ENCODE measurements around the gene CMTM2.
"Not testable (repeated sequence)": the region's sequence is repeated elsewhere in the genome, so short reads cannot be mapped to it uniquely, and the experiment has no call there.

CMTM2 gene

DNA sequence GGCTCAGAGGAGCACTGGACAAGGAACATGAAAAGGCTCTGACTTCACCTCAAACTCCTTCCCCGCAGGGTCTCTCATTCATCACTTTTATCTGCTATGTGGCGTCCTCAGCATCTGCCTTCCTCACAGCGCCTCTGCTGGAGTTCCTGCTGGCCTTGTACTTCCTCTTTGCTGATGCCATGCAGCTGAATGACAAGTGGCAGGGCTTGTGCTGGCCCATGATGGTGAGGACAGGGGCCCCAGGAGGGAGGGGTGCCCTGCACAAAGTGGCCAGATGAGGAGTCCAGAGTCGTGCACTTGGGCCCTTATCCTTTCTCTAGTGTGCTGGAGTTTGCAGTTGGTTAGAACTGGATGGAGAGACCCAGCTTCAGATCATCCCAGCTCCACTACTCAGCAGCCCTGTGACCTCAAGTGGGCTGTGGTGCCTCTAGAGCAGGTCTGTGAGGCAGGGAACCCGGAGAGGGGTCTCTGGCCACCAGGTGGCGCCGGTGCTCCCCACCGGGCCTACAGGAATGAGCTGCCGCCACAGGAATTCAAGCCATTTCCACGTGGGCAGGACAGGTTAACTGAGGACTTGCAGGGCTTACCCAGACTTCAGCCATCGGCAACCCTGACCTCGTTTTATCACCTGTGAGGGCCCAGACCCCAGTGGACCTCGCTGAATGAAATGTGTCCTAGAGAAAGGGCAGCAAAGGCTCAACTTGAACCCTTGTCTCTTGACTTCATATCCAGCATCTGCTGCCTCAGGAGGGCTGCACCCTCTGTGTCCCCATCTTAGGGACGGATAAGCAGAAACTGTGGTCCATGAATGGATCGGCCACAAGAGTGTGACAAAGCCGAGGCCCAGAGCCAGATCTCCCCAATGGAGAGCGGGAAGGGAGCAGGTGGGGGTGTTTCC lies 29.2 kb downstream of the CMTM2 start:
- peak; percentile 74 for DNase-seq (ENCODE audit: low read depth)

GRCh38 chr16:66609139-66609510 lies 29.9 kb downstream of the CMTM2 start:
- no peak for DNase-seq (ENCODE audit: low read depth)

GRCh38 chr16:66610111-66610820 lies 31.0 kb downstream of the CMTM2 start:
- DNase-seq (ENCODE audit: low read depth): no peak

DNA sequence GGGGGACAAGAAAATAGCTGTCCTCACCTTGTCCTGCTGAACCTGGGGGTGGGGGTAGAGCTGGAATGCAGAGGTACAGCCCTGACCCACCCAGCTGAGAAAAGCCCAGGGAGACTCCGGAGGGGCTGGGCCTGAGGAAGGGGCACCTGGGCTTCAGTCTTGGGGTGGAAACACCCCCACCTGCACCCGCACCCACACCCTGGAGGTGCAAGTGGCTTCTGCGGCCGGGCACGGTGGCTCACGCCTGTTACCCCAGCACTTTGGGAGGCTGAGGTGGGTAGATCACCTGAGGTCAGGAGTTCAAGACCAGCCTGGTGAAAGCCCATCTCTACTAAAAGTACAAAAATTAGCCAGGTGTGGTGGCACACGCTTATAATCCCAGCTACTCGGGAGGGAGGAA lies 32.6 kb downstream of the CMTM2 start:
- not testable (repeated sequence) for DNase-seq (ENCODE audit: low read depth)

- no peak for DNase-seq (ENCODE audit: low read depth)
These were observed 33.2 kb downstream of the CMTM2 start for GRCh38 chr16:66612422-66612821.

DNA sequence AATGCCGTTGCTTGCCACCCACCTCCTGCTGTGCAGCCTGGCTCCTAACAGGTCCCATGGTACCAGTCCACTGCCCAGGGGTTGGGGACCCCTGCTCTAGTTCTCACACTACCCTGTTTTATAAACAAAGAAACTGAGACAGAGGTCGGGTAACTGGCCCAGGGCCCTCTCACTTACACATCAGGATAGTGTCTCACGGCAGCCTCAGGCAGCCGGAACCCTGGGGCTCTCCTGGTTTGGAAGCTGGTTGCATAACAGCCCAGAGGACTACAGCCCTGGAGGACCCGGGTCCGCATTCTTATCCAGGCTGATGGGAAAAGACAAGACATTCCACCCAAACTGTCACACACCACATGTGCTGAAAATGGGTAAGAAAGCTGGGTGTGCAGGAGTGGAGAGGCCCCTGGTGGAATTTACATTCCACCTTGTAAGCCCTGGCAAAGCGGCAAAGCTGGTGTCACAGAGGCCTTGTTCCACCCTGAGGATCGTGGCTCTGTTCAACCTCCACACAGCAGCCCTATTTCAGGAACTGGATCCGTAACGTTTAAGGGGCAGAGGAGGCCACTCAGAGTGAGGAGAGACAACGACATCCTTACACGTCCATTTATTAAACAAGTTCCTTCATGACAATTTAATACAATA lies 35.0 kb downstream of the CMTM2 start:
- DNase-seq (ENCODE audit: low read depth): no peak

DNA sequence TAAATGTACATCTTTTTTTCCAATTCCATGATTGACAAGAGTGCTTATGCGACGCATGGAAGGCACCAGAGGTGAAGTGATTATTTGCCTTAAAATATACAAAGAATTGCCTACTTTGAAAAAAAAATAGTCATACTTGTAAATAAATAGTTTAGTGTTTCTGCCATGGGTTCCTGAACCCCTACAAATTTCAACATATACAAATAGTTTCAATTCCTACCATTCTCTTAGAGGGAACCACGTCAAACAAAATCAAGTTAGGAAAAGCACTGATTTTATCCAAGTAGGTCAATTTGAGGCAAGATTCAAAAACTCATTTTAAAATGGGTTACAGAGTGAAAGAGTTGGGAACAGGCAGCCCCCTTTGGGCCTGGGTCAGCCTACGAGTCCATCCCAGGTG lies 36.9 kb downstream of the CMTM2 start:
- DNase-seq (ENCODE audit: low read depth): peak; percentile 22

GRCh38 chr16:66616592-66616991 lies 37.3 kb downstream of the CMTM2 start:
- no peak for DNase-seq (ENCODE audit: low read depth)

DNA sequence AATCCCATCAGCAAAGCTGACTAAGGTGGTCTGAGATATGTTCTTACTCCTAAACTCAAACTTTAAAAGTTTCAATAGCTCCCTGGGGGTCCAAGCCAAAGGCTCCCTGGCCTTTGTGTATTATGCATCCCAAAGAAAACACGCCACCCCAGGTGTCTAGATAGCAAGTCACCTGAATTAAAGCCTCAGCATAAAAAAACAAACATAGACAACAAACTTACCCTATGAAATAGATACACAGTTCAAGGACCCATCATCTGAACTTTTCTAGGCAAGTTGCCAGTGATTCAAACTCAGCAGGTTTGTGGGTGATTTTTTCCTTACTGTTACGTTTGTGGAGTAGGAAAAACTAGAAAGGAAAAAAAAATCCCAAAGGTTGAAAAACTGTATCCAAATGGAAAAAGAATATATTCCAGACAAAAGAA lies 37.8 kb downstream of the CMTM2 start:
- DNase-seq (ENCODE audit: low read depth): no peak

- no peak for DNase-seq (ENCODE audit: low read depth)
These were observed 38.5 kb downstream of the CMTM2 start for GRCh38 chr16:66617728-66618127.

DNA sequence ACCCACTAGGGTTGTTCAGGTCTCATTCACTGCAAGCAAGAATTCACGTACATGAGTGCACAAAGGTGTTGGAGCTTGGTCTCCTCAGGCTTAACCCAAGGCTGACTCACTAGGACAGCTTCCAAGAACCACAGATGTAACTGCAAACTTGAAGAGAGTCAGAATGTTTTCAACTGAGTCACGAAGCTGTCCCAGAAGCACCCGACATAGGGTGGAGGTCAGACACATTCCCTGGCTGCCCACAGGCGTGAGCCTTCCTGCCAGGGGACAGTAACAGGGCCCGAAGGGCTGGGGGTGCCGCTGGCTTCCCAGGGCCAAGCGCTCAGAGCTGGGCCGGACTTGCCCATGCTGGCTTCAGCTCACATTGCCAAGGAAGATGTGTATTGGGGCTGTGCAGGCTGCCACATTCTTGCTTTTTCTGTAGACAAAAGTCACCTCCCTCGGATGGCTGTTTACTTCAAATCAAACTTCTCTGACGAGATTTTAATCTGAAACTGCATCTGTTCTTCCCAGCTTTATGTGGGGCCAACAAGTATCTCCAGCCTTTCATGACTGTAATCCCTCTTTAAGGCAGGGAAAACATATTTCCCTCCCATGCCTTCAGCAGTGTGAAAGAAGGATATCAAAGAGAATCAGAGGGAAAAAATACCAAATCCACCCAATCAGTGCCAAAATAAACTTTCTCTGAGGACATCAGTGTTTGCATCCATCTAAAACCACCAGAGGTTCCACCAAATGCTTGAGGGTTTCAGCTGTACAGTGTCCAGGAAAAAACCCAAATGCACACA lies 39.5 kb downstream of the CMTM2 start:
- DNase-seq (ENCODE audit: low read depth): peak; percentile 89

DNA sequence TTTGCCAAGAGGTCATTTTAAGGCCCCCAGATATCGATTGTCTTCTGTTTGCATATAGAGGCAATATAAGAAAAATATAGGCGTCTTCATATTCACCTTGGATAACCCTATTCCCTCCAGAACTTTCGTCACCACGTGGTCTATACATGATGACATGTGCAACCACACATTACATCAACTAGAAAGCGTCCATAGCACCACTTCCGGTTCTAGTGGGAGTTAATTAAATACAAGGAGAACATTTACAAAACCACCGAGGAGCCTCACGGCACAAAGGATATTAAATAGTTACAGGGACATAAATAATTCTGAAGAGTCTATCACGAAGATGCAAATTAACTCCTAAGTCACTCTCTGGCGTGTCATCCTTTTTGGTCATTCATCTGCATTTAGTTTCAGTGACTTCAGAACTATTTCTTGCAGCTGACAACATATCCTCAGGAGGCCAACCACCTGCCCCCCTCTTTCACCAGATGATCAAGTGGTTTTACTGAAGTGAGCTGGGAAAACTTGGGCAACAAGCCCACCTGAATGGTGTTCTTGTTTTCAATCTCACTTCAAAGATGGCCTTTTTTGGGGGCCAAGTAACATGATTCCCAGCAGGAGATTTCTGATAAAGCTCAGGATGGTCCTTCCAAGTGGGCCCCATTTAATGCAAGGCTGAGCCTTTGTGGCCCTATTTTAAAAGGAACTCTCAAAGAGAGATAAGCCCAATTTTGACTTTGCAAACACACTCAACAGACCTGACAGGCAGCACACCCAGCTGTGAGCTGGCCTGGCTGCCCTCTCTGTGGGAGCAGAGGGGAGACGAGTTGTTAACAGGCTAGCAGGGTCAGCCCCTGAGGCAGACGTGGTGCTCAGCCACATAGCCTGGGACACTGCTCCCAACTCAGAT lies 40.5 kb downstream of the CMTM2 start:
- DNase-seq (ENCODE audit: low read depth): peak; percentile 64

DNA sequence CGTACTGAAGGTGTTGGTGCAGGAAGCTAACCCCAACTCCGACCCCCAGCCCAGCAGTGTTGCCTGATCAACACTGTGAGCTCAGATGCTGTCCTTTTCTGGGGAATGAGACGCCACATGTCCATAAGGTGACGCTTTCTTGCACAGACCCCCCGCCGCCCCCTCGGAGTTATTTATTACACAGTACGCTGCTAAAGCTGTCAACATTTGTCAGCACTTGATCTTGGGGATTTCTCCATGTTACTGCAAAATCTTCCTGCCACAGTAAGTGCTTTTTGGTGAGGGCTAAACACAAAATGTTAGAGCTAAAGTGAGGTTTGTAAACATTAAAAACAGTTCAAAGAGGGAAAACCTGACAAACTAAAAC lies 41.1 kb downstream of the CMTM2 start:
- no peak for DNase-seq (ENCODE audit: low read depth)

DNA sequence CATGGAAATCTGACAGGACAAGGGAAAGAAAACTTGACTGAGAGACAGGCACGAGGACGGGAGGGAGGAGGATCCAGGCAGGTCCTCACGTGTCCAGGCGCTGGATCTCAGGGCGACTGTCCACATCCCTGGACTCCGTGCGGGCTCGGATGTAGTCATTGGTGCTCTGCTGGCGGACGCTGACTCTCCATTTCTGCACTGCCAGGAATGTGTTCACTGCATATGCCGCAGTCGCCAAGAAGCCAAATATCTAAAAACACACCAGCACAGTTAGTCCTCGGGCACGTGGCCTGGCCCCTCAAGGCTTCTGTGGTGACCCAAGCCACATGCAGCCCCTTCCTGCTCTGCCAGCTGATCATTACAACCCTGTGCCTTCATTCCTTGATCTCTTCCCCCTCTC lies 42.7 kb downstream of the CMTM2 start:
- no peak for DNase-seq (ENCODE audit: low read depth)

GRCh38 chr16:66622863-66623262 lies 43.6 kb downstream of the CMTM2 start:
- no peak for DNase-seq (ENCODE audit: low read depth)

GRCh38 chr16:66623755-66624154 lies 44.5 kb downstream of the CMTM2 start:
- peak; percentile 14 for DNase-seq (ENCODE audit: low read depth)

DNA sequence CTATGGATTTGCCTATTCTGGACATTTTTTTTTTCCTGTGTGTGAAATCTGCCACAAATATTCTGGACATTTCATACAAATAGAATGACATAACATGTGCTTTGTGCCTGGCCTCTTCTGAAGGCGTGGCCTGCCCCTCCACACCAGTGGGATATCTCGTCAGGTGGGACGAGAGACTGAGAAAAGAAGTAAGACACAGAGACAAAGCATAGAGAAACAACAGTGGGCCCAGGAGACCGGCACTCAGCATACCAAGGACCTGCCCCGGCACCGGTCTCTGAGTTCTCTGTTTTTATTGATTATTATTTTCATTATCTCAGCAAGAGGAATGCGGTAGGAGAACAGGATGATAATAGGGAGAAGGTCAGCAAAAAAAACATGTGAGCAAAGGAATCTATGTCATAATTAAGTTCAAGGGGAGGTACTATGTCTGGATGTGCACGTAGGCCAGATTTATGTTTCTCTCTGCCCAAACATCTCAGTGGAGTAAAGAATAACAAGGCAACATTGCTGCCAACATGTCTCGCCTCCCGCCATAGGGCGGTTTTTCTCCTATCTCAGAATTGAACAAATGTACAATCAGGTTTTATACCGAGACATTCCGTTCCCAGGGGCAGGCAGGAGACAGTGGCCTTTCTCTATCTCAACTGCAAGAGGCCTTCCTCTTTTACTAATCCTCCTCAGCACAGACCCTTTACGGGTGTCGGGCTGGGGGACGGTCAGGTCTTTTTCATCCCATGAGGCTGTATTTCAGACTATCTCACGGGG lies 48.5 kb downstream of the CMTM2 start:
- not testable (repeated sequence) for DNase-seq (ENCODE audit: low read depth)

- DNase-seq (ENCODE audit: low read depth): no peak
These were observed 50.6 kb downstream of the CMTM2 start for GRCh38 chr16:66629856-66630255.

DNA sequence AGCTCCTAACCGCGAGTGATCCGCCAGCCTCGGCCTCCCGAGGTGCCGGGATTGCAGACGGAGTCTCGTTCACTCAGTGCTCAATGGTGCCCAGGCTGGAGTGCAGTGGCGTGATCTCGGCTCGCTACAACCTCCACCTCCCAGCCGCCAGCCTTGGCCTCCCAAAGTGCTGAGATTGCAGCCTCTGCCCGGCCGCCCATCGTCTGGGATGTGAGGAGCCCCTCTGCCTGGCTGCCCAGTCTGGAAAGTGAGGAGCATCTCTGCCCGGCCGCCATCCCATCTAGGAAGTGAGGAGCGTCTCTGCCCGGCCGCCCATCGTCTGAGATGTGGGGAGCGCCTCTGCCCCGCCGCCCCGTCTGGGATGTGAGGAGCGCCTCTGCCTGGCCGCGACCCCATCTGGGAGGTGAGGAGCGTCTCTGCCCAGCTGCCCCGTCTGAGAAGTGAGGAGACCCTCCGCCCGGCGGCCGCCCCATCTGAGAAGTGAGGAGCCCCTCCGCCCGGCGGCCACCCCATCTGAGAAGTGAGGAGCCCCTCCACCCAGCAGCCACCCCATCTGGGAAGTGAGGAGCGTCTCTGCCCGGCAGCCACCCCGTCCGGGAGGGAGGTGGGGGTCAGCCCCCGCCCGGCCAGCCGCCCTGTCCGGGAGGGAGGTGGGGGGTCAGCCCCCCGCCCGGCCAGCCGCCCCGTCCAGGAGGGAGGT lies 51.4 kb downstream of the CMTM2 start:
- not testable (repeated sequence) for DNase-seq (ENCODE audit: low read depth)

- not testable (repeated sequence) for DNase-seq (ENCODE audit: low read depth)
These were observed 52.3 kb downstream of the CMTM2 start for GRCh38 chr16:66631558-66631957.
